Activated naive CD4-positive, alpha-beta T cell treated with anti-CD3 and anti-CD28 coated beads, Interleukin-2, amount 50 U/mL, for 72 hours (primary cell): ENCODE results near the gene TSPAN33. TPM values are rescaled to one million over a fixed set of nuclear protein-coding genes. Genes with fewer than 3 reads are reported as not detected.
A peak's percentile ranks its signal among the peaks of the same experiment; 100 is the strongest.
"Not testable (repeated sequence)": the region's sequence is repeated elsewhere in the genome, so short reads cannot be mapped to it uniquely, and the experiment has no call there.

Experiments used
- ATAC-seq, 2 donors: fragments of 150-1000 bp; cut with Tn5 transposase; 2 replicates each; pipeline ENCODE4 v1.10.0; 2021; ENCODE audit warnings: mild to moderate bottlenecking in 2 of 2, moderate library complexity in 2 of 2
- DNase-seq, 2 donors: peaks; one replicate each; pipeline ENCODE4 v3.0.0; 2021 to 2022; ENCODE audit warnings: low spot score in 2 of 2
- H3K27ac Mint-ChIP-seq, 2 donors: one replicate each; pipeline ENCODE4 v1.8.0; 2022; ENCODE audit warnings: mild to moderate bottlenecking in 2 of 2, mixed read lengths in 2 of 2
- H3K36me3 Mint-ChIP-seq, 2 donors: one replicate each; pipeline ENCODE4 v1.8.0; 2022; ENCODE audit warnings: mixed read lengths in 2 of 2
- H3K9me3 Mint-ChIP-seq, 2 donors: one replicate each; pipeline ENCODE4 v1.8.0; 2022; ENCODE audit warnings: mixed read lengths in 2 of 2
- total RNA-seq, 2 donors: library from RNA; stranded (reverse); gene quantifications; one replicate each; pipeline ENCODE4 v1.2.3, GENCODE V29; 2022

The TSPAN33 gene
- total RNA-seq, 2 donors from 2014 or later = 4.2 to 8.1 TPM

DNA sequence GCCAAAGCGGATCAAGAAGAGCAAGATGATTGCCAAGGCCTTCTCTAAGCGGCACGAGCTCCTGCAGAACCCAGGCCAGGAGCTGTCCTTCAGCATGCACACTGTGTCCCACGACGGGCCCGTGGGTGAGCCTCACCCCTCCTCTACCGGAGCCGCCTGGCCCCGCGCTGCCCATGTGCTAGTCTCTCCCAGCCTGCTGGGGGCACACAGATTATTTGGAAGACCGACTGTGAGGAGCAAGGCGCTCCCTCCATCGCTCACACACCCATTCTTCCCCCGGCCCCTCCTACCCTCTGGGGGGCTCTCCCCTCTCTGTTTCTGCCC lies 66.4 kb downstream of the TSPAN33 start:
- H3K27ac Mint-ChIP-seq = no peak overlapping the region
- DNase-seq (no peak), ATAC-seq (no peak)
- H3K9me3 Mint-ChIP-seq = no peaks in the 10 kb centered on the region
- no peaks in the 10 kb centered on the region for H3K36me3 Mint-ChIP-seq

DNA sequence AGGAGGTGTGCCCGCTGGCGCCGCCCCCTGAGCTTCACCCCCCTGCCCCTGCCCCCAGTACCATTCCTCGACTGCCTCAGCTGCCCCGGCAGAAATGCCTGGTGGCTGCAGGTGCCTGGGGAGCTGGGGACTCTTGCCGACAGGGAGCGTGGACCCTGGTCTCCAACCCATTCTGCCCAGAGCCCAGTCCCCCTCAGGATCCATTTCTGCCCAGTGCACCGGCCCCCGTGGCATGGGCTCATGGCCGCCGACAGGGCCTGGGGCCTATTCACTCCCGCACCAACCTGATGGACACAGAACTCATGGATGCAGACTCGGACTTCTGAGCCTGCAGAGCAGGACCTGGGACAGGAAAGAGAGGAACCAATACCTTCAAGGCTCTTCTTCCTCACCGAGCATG lies 67.6 kb downstream of the TSPAN33 start:
- H3K9me3 Mint-ChIP-seq = no peaks in the 10 kb centered on the region
- no peak overlapping the region for H3K27ac Mint-ChIP-seq
- ATAC-seq (no peak), DNase-seq (no peak)
- no peaks in the 10 kb centered on the region for H3K36me3 Mint-ChIP-seq

GRCh38 chr7:129212596-129212995 lies 68.1 kb downstream of the TSPAN33 start:
- Mint-ChIP-seq H3K9me3 (no peaks in the 10 kb centered on the region), H3K36me3 (no peaks in the 10 kb centered on the region), H3K27ac (no peak overlapping the region)
- ATAC-seq = no peak
- DNase-seq = no peak

- DNase-seq = peak in 1 of 2 donors; percentile 21
- Mint-ChIP-seq H3K27ac (peak overlapping the region in 1 of 2 donors; percentile 13), H3K36me3 (no peaks in the 10 kb centered on the region), H3K9me3 (no peaks in the 10 kb centered on the region)
- no peak for ATAC-seq
Observed at GRCh38 chr7:129213828-129214227, 69.3 kb downstream of the TSPAN33 start.

DNA sequence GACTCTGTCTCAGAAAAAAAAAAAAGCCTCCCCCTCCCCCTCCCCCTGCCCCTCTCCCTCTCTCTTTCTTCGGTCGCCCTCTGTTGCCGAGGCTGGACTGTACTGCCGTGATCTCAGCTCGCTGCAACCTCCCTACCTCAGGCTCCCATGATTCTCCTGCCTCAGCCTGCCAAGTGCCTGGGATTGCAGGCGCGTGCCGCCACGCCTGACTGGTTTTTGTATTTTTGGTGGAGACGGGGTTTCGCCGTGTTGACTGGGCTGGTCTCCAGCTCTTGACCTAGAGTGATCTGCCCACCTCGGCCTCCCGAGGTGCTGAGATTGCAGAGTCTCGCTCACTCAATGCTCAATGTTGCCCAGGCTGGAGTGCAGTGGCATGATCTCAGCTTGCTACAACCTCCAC lies 71.2 kb downstream of the TSPAN33 start:
- not testable (repeated sequence) for ATAC-seq, H3K36me3 Mint-ChIP-seq, H3K9me3 Mint-ChIP-seq, H3K27ac Mint-ChIP-seq, DNase-seq

GRCh38 chr7:129216101-129216715 lies 71.7 kb downstream of the TSPAN33 start:
- H3K27ac Mint-ChIP-seq, H3K36me3 Mint-ChIP-seq, H3K9me3 Mint-ChIP-seq, ATAC-seq, DNase-seq: not testable (repeated sequence)

DNA sequence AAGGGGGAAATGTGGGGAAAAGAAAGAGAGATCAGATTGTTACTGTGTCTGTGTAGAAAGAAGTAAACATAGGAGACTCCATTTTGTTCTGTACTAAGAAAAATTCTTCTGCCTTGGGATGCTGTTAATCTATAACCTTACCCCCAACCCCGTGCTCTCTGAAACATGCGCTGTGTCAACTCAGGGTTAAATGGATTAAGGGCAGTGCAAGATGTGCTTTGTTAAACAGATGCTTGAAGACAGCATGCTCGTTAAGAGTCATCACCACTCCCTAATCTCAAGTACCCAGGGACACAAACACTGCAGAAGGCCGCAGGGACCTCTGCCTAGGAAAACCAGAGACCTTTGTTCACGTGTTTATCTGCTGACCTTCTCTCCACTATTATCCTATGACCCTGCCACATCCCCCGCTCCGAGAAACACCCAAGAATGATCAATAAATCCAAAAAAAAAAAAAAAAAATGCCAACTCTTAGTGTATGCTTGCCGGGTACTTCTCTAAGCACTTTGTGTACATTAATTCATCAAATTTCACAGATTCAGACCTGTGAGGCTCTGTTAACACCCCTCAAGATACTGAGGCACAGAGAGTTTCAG lies 72.4 kb downstream of the TSPAN33 start:
- not testable (repeated sequence) for H3K9me3 Mint-ChIP-seq, ATAC-seq, DNase-seq, H3K36me3 Mint-ChIP-seq
- H3K27ac Mint-ChIP-seq = peak overlapping the region in 1 of 2 donors; percentile 32

DNA sequence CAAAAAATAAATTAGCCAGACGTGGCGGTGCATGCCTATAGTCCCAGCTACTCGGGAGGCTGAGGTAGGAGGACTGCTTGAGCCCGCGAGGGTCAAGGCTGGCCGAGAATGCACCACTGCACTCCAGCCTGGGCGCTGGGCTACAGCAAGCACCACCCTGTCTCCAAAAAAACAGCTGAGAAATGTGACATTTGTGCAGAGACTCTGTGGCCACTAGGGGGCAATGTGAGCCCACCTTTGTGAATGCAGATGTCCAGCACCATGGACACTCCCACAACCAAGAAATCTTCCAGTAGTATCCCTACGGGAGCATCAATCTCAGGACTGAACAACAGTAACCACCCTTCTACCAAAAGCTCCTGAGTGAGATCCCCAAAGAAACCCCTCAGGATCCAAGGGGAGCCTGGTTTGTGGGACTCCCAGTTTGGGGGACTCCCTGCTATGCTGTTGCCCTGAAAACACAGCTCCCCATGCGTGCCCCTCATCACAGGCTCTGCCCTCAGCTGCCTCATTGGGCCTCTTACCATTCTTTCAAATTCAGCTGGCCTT lies 74.1 kb downstream of the TSPAN33 start:
- Mint-ChIP-seq H3K36me3 (no peaks in the 10 kb centered on the region), H3K9me3 (no peaks in the 10 kb centered on the region), H3K27ac (peak overlapping the region; percentile 66 to 74)
- ATAC-seq = peak; percentile 91 to 93
- peak; percentile 77 to 84 for DNase-seq

DNA sequence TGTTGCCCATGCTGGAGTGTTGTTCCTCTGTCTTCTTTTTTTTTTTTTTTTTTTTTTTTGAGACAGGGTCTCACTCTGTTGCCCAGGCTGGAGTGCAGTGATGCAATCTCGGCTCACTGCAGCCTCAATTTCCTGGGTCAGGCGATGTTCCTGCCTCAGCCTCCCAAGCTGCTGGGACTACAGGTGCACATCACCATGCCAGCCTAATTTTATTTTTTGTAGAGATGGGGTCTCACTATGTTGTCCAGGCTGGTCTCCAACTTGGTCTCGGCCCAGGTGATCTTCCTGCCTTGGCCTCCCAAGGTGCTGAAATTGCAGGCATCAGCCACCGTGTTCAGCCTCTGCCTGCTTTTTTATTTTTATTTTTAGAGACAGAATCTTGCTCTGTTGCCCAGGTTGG lies 74.7 kb downstream of the TSPAN33 start:
- H3K9me3 Mint-ChIP-seq, ATAC-seq, H3K36me3 Mint-ChIP-seq, DNase-seq: not testable (repeated sequence)
- H3K27ac Mint-ChIP-seq = peak overlapping the region in 1 of 2 donors; percentile 66

Other genes starting within 250 kb of the TSPAN33 start
- gene KCP, start 234.0 kb upstream of the TSPAN33 start, total RNA-seq = under 1 TPM; 0.16 TPM
- gene IRF5, start 206.8 kb upstream of the TSPAN33 start, total RNA-seq = 1 to 10 TPM; 6.1 to 9.7 TPM
- gene TNPO3, start 89.6 kb upstream of the TSPAN33 start, total RNA-seq = 10 to 100 TPM; 60.4 to 67.3 TPM
- under 1 TPM; 0.07 to 0.84 TPM for gene SMO, start 43.9 kb downstream of the TSPAN33 start, total RNA-seq
- 10 to 100 TPM; 14.3 to 51.9 TPM for gene AHCYL2, start 80.3 kb downstream of the TSPAN33 start, total RNA-seq